Astrocyte of the spinal cord (primary cell): ENCODE results near the gene SMYD3.
A peak's percentile ranks its signal among the peaks of the same experiment; 100 is the strongest.

Experiments
- DNase-seq: peaks from one replicate; pipeline ENCODE4 v3.0.0; 2011; ENCODE audit warnings: low read depth, low spot score
- H3K4me3 ChIP-seq: 2 replicates; pipeline ENCODE4 v1.5.1; 2011; ENCODE audit warnings: low read depth, mild to moderate bottlenecking, low read length, moderate library complexity
- CTCF ChIP-seq: IDR thresholded peaks from 2 replicates; pipeline ENCODE4 v1.5.1; 2012; ENCODE audit warnings: low read depth, mild to moderate bottlenecking, low read length, inconsistent platforms
- in situ Hi-C: cut with HindIII; loops from 2 replicates; pipeline ENCODE4 v1.10.0; 2017; ENCODE audit warnings: low sequenced_read_pairs

The SMYD3 gene

DNA sequence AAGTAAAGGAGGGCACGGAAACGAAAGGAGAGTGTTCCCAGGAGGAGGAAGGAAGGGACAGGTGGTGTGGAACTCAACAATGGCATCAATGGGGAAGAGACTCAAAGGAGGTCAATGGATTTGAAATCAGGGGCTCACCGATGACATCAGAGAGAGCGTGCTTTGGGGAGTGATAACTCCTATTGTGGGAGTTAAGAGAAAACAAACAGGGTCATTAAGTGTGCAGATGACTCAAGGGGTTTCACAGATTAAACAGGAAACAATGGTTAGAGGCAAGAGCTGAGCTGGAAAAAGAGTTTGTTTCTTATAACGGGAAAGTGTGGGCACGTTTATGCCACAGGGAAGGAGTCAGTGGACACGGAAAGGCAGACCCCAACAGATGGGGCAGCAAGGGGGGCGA lies 629.1 kb downstream of the SMYD3 start:
- no peak overlapping the region for H3K4me3 ChIP-seq
- no peak for TF ChIP-seq CTCF
- DNase-seq = no peak
- in situ Hi-C loops = no loop called here

DNA sequence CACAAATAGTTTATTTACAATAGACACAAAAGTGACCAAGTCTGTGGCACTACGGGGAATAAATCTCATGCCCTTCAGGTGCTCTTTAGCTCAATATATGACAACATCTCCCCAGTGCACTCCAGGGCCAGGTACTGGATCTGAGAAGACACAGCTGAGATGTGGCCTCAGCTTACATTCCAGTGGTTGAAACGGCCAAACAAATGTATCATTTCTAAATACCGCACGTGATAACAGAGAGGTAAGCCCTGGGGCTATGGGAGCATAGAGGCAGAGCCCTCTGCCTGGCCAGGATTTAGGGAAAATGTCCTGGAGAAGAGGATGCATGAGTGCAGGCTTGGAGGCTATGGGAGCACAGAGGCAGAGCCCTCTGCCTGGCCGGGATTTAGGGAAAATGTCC lies 630.5 kb downstream of the SMYD3 start:
- TF ChIP-seq CTCF = no peak

DNA sequence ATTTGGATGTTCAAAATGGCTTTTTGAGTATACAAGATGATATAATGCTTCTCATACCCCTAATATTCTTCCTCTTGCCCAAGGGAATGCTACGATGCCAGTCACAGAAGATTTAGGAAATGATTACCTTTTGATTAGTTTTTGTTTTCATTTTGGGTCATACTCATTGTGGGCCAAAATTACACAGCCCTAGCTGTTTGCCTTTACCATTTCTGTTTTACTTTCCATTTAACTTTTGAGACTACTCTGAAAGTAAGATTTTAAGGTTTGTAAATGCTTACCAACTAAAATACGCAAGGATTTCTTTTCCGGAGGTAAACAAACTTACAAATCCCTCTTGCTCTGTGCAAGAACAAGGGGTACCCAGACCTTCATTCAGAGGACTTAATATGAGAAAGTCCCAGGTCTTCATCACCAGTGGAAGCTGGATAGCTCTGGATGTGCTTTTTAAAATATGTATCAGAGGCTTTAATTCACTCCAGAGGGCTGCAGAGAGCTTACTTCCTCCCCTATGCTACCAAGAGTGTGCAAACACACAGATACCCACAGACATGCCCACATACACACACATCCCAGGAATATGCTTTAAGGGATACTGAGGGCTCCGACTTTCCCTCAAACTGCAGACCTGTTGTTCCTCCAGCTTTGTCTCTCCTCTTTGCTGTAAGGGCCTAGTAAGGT lies 631.4 kb downstream of the SMYD3 start:
- H3K4me3 ChIP-seq = no peak overlapping the region
- in situ Hi-C loops = no loop called here
- no peak for TF ChIP-seq CTCF
- DNase-seq = no peak

More for the DNA sequence above, 630.5 kb downstream of the SMYD3 start:
- in situ Hi-C loops = no loop called here
- no peak overlapping the region for H3K4me3 ChIP-seq
- DNase-seq = no peak

DNA sequence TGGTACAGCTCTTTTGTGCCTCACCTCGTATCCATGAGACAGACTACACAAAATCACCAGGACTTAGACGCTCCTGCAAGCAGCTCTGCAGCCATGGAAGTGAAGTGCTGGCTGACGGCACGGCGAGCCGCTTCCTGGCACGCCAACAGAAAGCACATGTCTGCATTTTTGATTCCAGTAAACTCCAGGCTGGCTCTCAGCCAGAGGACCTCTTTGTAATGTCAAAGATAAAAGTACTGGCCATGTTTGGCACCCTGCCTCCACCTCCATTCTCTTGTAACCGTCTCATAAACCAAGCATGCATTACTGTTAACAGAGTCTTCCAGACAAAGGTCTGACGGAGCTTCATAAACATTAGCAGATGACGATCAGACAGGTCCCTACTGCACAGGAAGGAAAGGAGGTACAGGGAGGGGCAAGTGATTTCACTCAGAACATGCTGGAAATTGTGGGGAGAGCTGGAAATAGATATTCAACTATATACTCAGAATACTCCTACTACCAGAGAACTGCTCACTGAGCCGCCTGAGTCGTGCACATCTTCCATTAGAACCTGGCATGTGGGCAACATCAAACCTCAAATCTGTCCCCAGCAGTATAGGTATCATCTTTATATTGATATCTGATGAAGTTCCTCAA lies 632.0 kb downstream of the SMYD3 start:
- TF ChIP-seq CTCF = no peak
- in situ Hi-C loops = no loop called here
- H3K4me3 ChIP-seq = no peak overlapping the region
- peak; percentile 99 for DNase-seq

GRCh38 chr1:245873883-245874671 lies 633.0 kb downstream of the SMYD3 start:
- H3K4me3 ChIP-seq = no peak overlapping the region
- TF ChIP-seq CTCF = no peak
- peak; percentile 61 for DNase-seq
- in situ Hi-C loops = no loop called here

- no peak for TF ChIP-seq CTCF
- DNase-seq = no peak
- in situ Hi-C loops = no loop called here
- H3K4me3 ChIP-seq = no peak overlapping the region
Observed at GRCh38 chr1:245873068-245873467, 634.0 kb downstream of the SMYD3 start.
